ENCODE measurements around the gene SMAD3. TPM values are rescaled to one million over a fixed set of nuclear protein-coding genes. Genes with fewer than 3 reads are reported as not detected.

SMAD3 gene
- total RNA-seq, 1 experiment from 2014 or later = 89.2 TPM

DNA sequence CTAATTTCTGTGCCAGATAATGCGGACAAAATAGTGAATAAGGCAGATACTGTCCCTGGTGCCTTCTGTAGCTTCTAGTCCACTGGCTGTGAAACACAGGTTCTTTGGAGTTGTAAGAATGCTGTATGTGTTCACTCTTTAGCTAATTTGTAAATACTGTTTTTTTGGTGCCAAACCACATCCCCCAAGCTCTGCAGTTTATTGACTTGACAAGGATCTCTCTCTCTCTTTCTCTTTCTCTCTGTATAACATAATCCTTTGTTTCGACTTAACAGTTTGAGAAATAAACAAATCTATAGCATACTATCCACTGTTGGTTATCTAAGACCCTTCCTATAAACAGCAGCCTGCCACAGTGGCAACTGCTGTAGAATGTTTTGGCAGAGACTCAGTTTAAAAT is 7.6 kb downstream of the SMAD3 start:
- BruUV-seq (replicated peaks) = no TSS peak
- TF ChIP-seq SIN3A (IDR thresholded peaks at IDR 0.05; ENCODE audit: low read depth) (no peak), POLR2AphosphoS5 (IDR thresholded peaks at IDR 0.05; ENCODE audit: low read depth, low read length) (no peak), FOSL1 (IDR thresholded peaks at IDR 0.05; ENCODE audit: low read depth) (no peak), RAD21 (IDR thresholded peaks at IDR 0.05; ENCODE audit: low read depth) (no peak), POLR2A (IDR thresholded peaks at IDR 0.05; ENCODE audit: borderline replicate concordance, extremely low read depth, insufficient read depth, insufficient read length) (no peak)
- TF ChIP-seq, protein P1, sequence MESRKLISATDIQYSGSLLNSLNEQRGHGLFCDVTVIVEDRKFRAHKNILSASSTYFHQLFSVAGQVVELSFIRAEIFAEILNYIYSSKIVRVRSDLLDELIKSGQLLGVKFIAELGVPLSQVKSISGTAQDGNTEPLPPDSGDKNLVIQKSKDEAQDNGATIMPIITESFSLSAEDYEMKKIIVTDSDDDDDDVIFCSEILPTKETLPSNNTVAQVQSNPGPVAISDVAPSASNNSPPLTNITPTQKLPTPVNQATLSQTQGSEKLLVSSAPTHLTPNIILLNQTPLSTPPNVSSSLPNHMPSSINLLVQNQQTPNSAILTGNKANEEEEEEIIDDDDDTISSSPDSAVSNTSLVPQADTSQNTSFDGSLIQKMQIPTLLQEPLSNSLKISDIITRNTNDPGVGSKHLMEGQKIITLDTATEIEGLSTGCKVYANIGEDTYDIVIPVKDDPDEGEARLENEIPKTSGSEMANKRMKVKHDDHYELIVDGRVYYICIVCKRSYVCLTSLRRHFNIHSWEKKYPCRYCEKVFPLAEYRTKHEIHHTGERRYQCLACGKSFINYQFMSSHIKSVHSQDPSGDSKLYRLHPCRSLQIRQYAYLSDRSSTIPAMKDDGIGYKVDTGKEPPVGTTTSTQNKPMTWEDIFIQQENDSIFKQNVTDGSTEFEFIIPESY (IDR thresholded peaks at IDR 0.05; ENCODE audit: extremely low read depth, insufficient replicate concordance, low read length) = no peak
- TF ChIP-seq, protein P2, sequence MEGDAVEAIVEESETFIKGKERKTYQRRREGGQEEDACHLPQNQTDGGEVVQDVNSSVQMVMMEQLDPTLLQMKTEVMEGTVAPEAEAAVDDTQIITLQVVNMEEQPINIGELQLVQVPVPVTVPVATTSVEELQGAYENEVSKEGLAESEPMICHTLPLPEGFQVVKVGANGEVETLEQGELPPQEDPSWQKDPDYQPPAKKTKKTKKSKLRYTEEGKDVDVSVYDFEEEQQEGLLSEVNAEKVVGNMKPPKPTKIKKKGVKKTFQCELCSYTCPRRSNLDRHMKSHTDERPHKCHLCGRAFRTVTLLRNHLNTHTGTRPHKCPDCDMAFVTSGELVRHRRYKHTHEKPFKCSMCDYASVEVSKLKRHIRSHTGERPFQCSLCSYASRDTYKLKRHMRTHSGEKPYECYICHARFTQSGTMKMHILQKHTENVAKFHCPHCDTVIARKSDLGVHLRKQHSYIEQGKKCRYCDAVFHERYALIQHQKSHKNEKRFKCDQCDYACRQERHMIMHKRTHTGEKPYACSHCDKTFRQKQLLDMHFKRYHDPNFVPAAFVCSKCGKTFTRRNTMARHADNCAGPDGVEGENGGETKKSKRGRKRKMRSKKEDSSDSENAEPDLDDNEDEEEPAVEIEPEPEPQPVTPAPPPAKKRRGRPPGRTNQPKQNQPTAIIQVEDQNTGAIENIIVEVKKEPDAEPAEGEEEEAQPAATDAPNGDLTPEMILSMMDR (IDR thresholded peaks at IDR 0.05 in 2 of 3, conservative IDR thresholded peaks at IDR 0.05 in 1 of 3; ENCODE audit: borderline replicate concordance in 1 of 3, insufficient read depth in 1 of 3, low read depth in 2 of 3, low read length in 2 of 3) = no peak
- Histone ChIP-seq H3K9me3 (ENCODE audit: control insufficient read depth in 1 of 2, insufficient read depth in 1 of 2, low read depth in 1 of 2, low read length in 2 of 2) (no peaks in the 10 kb centered on the region), H3K9ac (ENCODE audit: low read length) (0 out of 2 replicates have a peak overlapping the region, but pooled peaks have one; percentile 2), H3K9me2 (ENCODE audit: insufficient read depth) (no peaks in the 10 kb centered on the region), H3K36me3 (ENCODE audit: control insufficient read depth in 1 of 2, insufficient read depth in 2 of 2, low read length in 2 of 2) (peaks cover 0 to 39% of the 10 kb centered on the region in 2 experiments; a peak in 2 of 4 replicates), H3K4me2 (ENCODE audit: low read length) (peak overlapping the region; percentile 22), H4K20me1 (ENCODE audit: insufficient read depth) (peaks cover 22% of the 10 kb centered on the region; the same call in 1 of the 2 replicates), H3K79me2 (ENCODE audit: insufficient read depth, low read length) (peaks cover 100% of the 10 kb centered on the region), H2AFZ (ENCODE audit: low read depth, low read length, poor library complexity, severe bottlenecking) (no peak overlapping the region), H3K4me3 (replicated peaks in 1 of 2; ENCODE audit: low read depth in 1 of 2, low read length in 2 of 2) (no peak overlapping the region), H3K27me3 (ENCODE audit: insufficient read depth, low read length) (no peaks in the 10 kb centered on the region), H3K4me1 (ENCODE audit: control insufficient read depth in 1 of 2, insufficient read depth in 2 of 2, low read length in 2 of 2) (peaks cover 90 to 99% of the 10 kb centered on the region in 2 experiments), H3K27ac (ENCODE audit: low read depth, low read length) (no peak overlapping the region)
- DNase-seq (ENCODE audit: low read depth, low spot score) = no peak
- intact Hi-C loops (cut with micrococcal nuclease) = no loop called here
- CTCF ChIA-PET = interaction anchor here (0.9 to 1.3 kb wide), 2 partner anchors 8 to 109 kb away, joined by 3 read pairs; no protein-coding TSS in a partner anchor
- no peak for ATAC-seq
- POLR2A ChIA-PET = interaction anchor here (0.9 to 1.7 kb wide), 4 partner anchors 11 to 51 kb away, joined by 3 to 5 read pairs (median 4); no protein-coding TSS in a partner anchor
- RAD21 ChIA-PET (ENCODE audit: low non-redundant PET in 1 of 2, low total read pairs in 2 of 2, uncharacterized antibody in 2 of 2, unreplicated experiment in 2 of 2) = no interaction called here
